HepG2 (cell line): Measurements from ENCODE around the gene RIPOR3. TPM values are rescaled to one million over a fixed set of nuclear protein-coding genes. Genes with fewer than 3 reads are reported as not detected.

ENCODE experiments used
- AKNA ChIP-seq: sonication (generic); formaldehyde crosslinking; IDR thresholded peaks from 2 replicates; pipeline ENCODE4 v1.4.0; 2020; ENCODE audit warnings: missing genetic modification reagents, borderline replicate concordance
- BRCA1 ChIP-seq: sonication (generic); formaldehyde crosslinking; IDR thresholded peaks from 2 replicates; pipeline ENCODE4 v1.4.0; 2020; ENCODE audit warnings: missing genetic modification reagents
- KAT8 ChIP-seq: IDR thresholded peaks from 2 replicates; pipeline ENCODE4 v1.6.1; 2016; ENCODE audit warnings: missing genetic modification reagents, missing compliant biosample characterization
- RXRA ChIP-seq: sonication (generic); formaldehyde crosslinking; IDR thresholded peaks from 2 replicates; pipeline ENCODE4 v1.5.1; 2020; ENCODE audit warnings: missing genetic modification reagents
- SMC3 ChIP-seq: IDR thresholded peaks from 2 replicates; pipeline ENCODE4 v1.6.1; 2011; ENCODE audit warnings: low read length, improper control_type of control experiment
- SP140L ChIP-seq: sonication (generic); formaldehyde crosslinking; IDR thresholded peaks from 2 replicates; pipeline ENCODE4 v1.4.0; 2020; ENCODE audit warnings: missing genetic modification reagents, borderline replicate concordance
- TOE1 ChIP-seq: sonication (generic); formaldehyde crosslinking; IDR thresholded peaks from 2 replicates; pipeline ENCODE4 v1.4.0; 2020; ENCODE audit warnings: mild to moderate bottlenecking, missing genetic modification reagents
- ZBED4 ChIP-seq: sonication (generic); formaldehyde crosslinking; IDR thresholded peaks from 2 replicates; pipeline ENCODE4 v1.4.0; 2020; ENCODE audit warnings: missing genetic modification reagents, borderline replicate concordance
- ZBTB3 ChIP-seq: sonication (generic); formaldehyde crosslinking; IDR thresholded peaks from 2 replicates; pipeline ENCODE4 v1.4.0; 2020; ENCODE audit warnings: low read depth, mild to moderate bottlenecking, moderate library complexity, missing genetic modification reagents, borderline replicate concordance
- ZNF253 ChIP-seq: sonication (generic); formaldehyde crosslinking; IDR thresholded peaks from 2 replicates; pipeline ENCODE4 v1.8.0; 2022; ENCODE audit warnings: mild to moderate bottlenecking, missing genetic modification reagents, borderline replicate concordance
- ZNF343 ChIP-seq: sonication (generic); formaldehyde crosslinking; IDR thresholded peaks from 2 replicates; pipeline ENCODE4 v1.4.0; 2020; ENCODE audit warnings: mild to moderate bottlenecking, missing genetic modification reagents
- ZNF580 ChIP-seq: IDR thresholded peaks from 2 replicates; pipeline ENCODE4 v1.6.1; 2016; ENCODE audit warnings: low read depth, borderline replicate concordance
- ZNF784 ChIP-seq: sonication (generic); formaldehyde crosslinking; IDR thresholded peaks from 2 replicates; pipeline ENCODE4 v1.5.1; 2020; ENCODE audit warnings: missing genetic modification reagents, mild to moderate bottlenecking, borderline replicate concordance
- polyA plus RNA-seq, 8 experiments: library from polyadenylated mRNA; depleted of rRNA in 3 of 8; stranded (reverse) in 7 of 8; unstranded in 1 of 8; fragments of >200 nt; fragmentation: Illumina TruSeq in 4 of 8; extraction: Trizol in 4 of 8; gene quantifications; 2 replicates each; pipeline versions ENCODE4 v1.2.1 to v1.2.3, GENCODE V29; 2011 to 2016; ENCODE audit warnings: low read depth in 4 of 8, missing spikeins in 1 of 8, mixed read lengths in 1 of 8; ENCODE audit not compliant: insufficient read depth in 1 of 8
- total RNA-seq, 5 experiments: library from RNA; depleted of rRNA; stranded (reverse); fragments of >200 nt; fragmentation: Illumina TruSeq; extraction: Trizol; gene quantifications; 2 replicates each; pipeline ENCODE4 v1.2.3, GENCODE V29; 2016; ENCODE audit warnings: low read depth in 1 of 5
- TF ChIP-seq, protein P1 (sequence below): sonication (generic); formaldehyde crosslinking; IDR thresholded peaks from 2 replicates; pipeline ENCODE4 v1.8.1; 2022; ENCODE audit warnings: low read depth, mild to moderate bottlenecking, missing genetic modification reagents

RIPOR3 gene
- total and polyA plus RNA-seq, 2 of the 13 experiments (the other 11 are each of a cell fraction or from before 2014, with no cell fraction given): 0.18 TPM; not detected in 1

DNA sequence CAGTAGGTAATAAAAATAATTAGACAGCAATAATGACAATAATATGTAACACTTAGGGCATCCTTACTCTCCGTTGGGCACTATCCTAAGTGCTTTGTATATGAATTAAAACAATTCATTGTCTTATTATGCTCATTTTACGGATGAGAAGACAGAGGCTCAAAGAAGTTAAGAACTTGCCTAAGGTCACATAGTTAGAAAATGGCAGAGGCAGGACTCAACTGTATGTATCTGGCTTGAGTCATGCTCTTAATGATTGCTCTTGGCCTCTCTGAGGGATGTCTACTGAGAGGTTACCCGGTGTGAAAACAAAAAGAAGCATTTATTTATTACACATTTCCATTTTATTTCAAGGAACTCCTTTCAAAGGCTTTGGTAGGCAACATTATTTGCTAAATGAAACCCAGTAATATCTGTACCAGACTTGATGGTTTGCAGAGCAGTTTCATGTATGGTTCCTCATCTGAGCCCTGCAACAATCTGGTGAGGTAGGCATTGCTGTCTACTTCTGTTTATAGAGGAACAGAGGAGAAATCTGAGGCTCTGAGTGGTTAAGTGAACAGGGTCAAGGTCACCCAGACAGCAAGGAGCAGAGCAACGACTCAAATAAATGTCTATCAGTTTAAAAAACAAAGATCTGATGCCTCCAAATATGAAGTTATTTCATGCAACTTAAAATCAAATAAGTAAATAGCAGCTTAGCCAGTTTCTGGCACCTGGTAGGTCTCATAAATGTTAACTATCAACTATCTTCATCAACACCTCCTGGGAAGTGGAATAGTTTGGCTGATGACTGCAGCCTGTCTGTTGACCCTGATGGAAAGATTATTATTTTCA is 35.8 kb upstream of the RIPOR3 start (continued):
- TF ChIP-seq, protein P1, sequence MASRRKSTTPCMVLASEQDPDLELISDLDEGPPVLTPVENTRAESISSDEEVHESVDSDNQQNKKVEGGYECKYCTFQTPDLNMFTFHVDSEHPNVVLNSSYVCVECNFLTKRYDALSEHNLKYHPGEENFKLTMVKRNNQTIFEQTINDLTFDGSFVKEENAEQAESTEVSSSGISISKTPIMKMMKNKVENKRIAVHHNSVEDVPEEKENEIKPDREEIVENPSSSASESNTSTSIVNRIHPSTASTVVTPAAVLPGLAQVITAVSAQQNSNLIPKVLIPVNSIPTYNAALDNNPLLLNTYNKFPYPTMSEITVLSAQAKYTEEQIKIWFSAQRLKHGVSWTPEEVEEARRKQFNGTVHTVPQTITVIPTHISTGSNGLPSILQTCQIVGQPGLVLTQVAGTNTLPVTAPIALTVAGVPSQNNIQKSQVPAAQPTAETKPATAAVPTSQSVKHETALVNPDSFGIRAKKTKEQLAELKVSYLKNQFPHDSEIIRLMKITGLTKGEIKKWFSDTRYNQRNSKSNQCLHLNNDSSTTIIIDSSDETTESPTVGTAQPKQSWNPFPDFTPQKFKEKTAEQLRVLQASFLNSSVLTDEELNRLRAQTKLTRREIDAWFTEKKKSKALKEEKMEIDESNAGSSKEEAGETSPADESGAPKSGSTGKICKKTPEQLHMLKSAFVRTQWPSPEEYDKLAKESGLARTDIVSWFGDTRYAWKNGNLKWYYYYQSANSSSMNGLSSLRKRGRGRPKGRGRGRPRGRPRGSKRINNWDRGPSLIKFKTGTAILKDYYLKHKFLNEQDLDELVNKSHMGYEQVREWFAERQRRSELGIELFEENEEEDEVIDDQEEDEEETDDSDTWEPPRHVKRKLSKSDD: no peak
- TF ChIP-seq BRCA1 (CRISPR knock-in tag) (0 out of 2 replicates have a peak, but pooled peaks have one; percentile 54), ZBED4 (CRISPR knock-in tag) (no peak), RXRA (no peak), ZNF580 (CRISPR knock-in tag) (no peak), TOE1 (CRISPR knock-in tag) (no peak), ZNF253 (CRISPR knock-in tag) (no peak), SP140L (CRISPR knock-in tag) (no peak), ZNF343 (no peak), SMC3 (no peak), AKNA (no peak), KAT8 (CRISPR knock-in tag) (peak; percentile 10; the same call in 1 of the 2 replicates), ZNF784 (CRISPR knock-in tag) (no peak), ZBTB3 (CRISPR knock-in tag) (no peak)
